Activated CD8-positive, alpha-beta T cell treated with anti-CD3 and anti-CD28 coated beads for 36 hours (primary cell): ENCODE results near the gene PIP5K1C. TPM values are rescaled to one million over a fixed set of nuclear protein-coding genes. Genes with fewer than 3 reads are reported as not detected.
A peak's percentile ranks its signal among the peaks of the same experiment; 100 is the strongest.
"Not testable (repeated sequence)": the region's sequence is repeated elsewhere in the genome, so short reads cannot be mapped to it uniquely, and the experiment has no call there.

Experiments used
- ATAC-seq: fragments of 200-7000 bp; cut with Tn5 transposase; one replicate; pipeline ENCODE4 v1.10.0; 2021; ENCODE audit warnings: mild to moderate bottlenecking, moderate library complexity
- CTCF ChIA-PET: fragments of 350-600 bp; sonication (Branson Sonifier 250); formaldehyde crosslinking; loops from one replicate; lab custom pipeline; 2021; ENCODE audit warnings: antibody characterized with exemption; lab: Charles Lee
- POLR2A ChIA-PET: fragments of 350-600 bp; sonication (Branson Sonifier 250); formaldehyde crosslinking; loops from one replicate; lab custom pipeline; 2021; ENCODE audit warnings: antibody characterized with exemption; lab: Charles Lee
- DNase-seq: peaks from one replicate; pipeline ENCODE4 v3.0.0-alpha.2; 2020
- H3K27ac Mint-ChIP-seq: one replicate; pipeline ENCODE4 v1.8.0; 2021; ENCODE audit warnings: mild to moderate bottlenecking, mixed read lengths
- H3K27me3 Mint-ChIP-seq: one replicate; pipeline ENCODE4 v1.8.0; 2021; ENCODE audit warnings: mixed read lengths
- H3K36me3 Mint-ChIP-seq: one replicate; pipeline ENCODE4 v1.8.0; 2021; ENCODE audit warnings: low read depth, mixed read lengths
- H3K4me1 Mint-ChIP-seq: one replicate; pipeline ENCODE4 v1.8.0; 2021; ENCODE audit warnings: low read depth, mixed read lengths
- H3K4me3 Mint-ChIP-seq: one replicate; pipeline ENCODE4 v1.8.0; 2021; ENCODE audit warnings: mild to moderate bottlenecking, moderate library complexity, mixed read lengths
- H3K9me3 Mint-ChIP-seq: one replicate; pipeline ENCODE4 v1.8.0; 2021; ENCODE audit warnings: mixed read lengths
- intact Hi-C: fragments of 100-400 bp; cut with micrococcal nuclease; formaldehyde crosslinking; loops from one replicate; pipeline ENCODE4 v1.10.0; 2022
- total RNA-seq, 2 experiments: library from RNA; stranded (reverse); gene quantifications; one replicate each; pipeline ENCODE4 v1.2.3, GENCODE V29; 2021
- TF ChIP-seq, protein P1 (sequence below): fragments of 200-600 bp; IDR thresholded peaks from one replicate; pipeline ENCODE4 v1.8.0; 2022; ENCODE audit warnings: antibody characterized with exemption, mild to moderate bottlenecking

The PIP5K1C gene
- total RNA-seq, 2 experiments from 2014 or later: 20.4 to 22.2 TPM

DNA sequence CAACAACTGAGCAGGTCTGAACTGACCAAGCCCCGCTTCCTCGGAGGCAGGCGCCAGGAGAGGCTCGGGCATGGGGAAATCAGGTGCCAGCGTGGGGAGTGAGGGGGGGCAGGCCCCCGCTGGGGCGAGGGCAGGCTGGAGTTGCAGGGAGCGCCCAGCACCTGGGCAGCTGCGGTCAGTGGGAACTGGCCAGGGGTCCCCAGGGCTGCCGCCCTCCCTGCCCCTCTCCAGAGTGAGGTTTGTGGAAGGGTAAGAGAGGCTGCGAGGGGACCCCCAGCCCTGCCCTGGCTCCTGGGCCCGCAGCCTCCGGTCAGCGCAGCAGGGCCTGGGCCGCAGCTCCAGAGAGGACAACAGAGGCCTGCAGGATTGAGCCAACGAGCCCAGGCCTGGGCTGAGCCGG is 32.5 kb downstream of the PIP5K1C start:
- Mint-ChIP-seq H3K4me3 (no peak overlapping the region), H3K9me3 (no peaks in the 10 kb centered on the region), H3K4me1 (peaks cover 39% of the 10 kb centered on the region), H3K36me3 (peaks cover 11% of the 10 kb centered on the region), H3K27ac (no peak overlapping the region), H3K27me3 (no peaks in the 10 kb centered on the region)
- TF ChIP-seq, protein P1, sequence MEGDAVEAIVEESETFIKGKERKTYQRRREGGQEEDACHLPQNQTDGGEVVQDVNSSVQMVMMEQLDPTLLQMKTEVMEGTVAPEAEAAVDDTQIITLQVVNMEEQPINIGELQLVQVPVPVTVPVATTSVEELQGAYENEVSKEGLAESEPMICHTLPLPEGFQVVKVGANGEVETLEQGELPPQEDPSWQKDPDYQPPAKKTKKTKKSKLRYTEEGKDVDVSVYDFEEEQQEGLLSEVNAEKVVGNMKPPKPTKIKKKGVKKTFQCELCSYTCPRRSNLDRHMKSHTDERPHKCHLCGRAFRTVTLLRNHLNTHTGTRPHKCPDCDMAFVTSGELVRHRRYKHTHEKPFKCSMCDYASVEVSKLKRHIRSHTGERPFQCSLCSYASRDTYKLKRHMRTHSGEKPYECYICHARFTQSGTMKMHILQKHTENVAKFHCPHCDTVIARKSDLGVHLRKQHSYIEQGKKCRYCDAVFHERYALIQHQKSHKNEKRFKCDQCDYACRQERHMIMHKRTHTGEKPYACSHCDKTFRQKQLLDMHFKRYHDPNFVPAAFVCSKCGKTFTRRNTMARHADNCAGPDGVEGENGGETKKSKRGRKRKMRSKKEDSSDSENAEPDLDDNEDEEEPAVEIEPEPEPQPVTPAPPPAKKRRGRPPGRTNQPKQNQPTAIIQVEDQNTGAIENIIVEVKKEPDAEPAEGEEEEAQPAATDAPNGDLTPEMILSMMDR: no peak
- DNase-seq (no peak), ATAC-seq (no peak)
- CTCF ChIA-PET: interaction anchor here (0.9 to 3.3 kb wide), 2 partner anchors 31 to 148 kb away, joined by 5 to 32 read pairs; partner anchors contain the start of gene PIP5K1C
- intact Hi-C loops: loop anchor here (2.0 kb wide), 1 partner anchor 37 kb away; no protein-coding TSS in a partner anchor
- POLR2A ChIA-PET: interaction anchor here (0.6 kb wide), 1 partner anchor 57 kb away, joined by 4 read pairs; no protein-coding TSS in a partner anchor

DNA sequence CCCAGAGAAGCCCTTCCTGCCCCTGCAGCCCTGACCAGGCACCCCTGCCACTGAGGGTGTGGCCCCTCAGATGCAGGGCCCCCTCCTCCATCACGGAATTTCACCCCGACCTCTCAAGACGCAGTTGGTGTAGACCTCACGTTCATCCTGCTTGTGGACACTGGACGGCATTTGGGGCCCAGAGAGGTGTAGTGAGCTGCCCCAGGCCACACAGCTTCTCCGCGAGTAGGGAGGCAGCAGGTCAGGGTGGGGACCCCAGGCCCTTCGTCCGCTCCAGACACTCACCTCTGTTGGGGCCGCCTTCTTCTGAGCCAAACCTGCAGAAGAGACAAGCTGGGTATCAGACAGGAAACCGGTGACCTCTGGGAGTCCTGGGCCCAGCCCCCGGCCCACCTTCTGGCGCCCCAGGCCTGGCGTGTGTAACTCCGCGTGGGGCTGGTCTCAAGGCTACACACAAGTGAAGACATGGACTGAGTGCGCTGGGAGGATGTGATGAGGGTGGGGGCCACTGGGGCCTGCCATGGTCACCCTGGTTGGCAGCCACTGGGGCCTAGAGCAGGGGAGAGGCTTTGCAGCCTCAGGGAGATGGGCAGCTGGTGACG is 33.1 kb downstream of the PIP5K1C start:
- Mint-ChIP-seq H3K4me1 (peaks cover 35% of the 10 kb centered on the region), H3K27me3 (no peaks in the 10 kb centered on the region), H3K9me3 (no peaks in the 10 kb centered on the region), H3K4me3 (no peak overlapping the region), H3K36me3 (peaks cover 11% of the 10 kb centered on the region), H3K27ac (no peak overlapping the region)
- TF ChIP-seq, protein P1: no peak
- ATAC-seq (no peak), DNase-seq (no peak)
- CTCF ChIA-PET: interaction anchor here (0.9 to 3.3 kb wide), 5 partner anchors 21 to 148 kb away, joined by 3 to 32 read pairs (median 6); partner anchors contain the start of gene PIP5K1C
- POLR2A ChIA-PET: interaction anchor here (0.6 to 1.6 kb wide), 3 partner anchors 33 to 58 kb away, joined by 3 to 4 read pairs (median 4); partner anchors contain the start of genes CACTIN and PIP5K1C
- intact Hi-C loops: loop anchor here (2.0 kb wide), 1 partner anchor 38 kb away; no protein-coding TSS in a partner anchor

DNA sequence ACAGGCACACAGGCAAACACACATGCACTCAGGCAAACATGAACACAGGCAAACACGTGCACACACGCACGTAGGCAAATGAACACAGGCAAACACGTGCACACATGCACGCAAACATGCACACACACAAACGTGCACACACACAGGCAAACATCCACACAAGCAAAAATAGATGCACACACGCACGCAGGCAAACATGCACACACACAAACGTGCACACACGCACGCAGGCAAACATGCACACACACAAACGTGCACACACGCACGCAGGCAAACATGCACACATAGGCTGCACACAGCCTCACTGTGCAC is 33.8 kb downstream of the PIP5K1C start:
- H3K4me3 Mint-ChIP-seq, H3K27me3 Mint-ChIP-seq, DNase-seq, H3K9me3 Mint-ChIP-seq, H3K27ac Mint-ChIP-seq, ATAC-seq: not testable (repeated sequence)
- intact Hi-C loops: loop anchor here (2.0 kb wide), 1 partner anchor 38 kb away; no protein-coding TSS in a partner anchor
- H3K4me1 Mint-ChIP-seq: peaks cover 30% of the 10 kb centered on the region
- POLR2A ChIA-PET: interaction anchor here (0.8 to 1.6 kb wide), 3 partner anchors 33 to 48 kb away, joined by 3 to 4 read pairs (median 3); partner anchors contain the start of genes CACTIN and PIP5K1C
- H3K36me3 Mint-ChIP-seq: peaks cover 12% of the 10 kb centered on the region
- CTCF ChIA-PET: interaction anchor here (0.7 to 3.3 kb wide), 11 partner anchors 8 to 59 kb away, joined by 3 to 32 read pairs (median 4); partner anchors contain the start of gene PIP5K1C

DNA sequence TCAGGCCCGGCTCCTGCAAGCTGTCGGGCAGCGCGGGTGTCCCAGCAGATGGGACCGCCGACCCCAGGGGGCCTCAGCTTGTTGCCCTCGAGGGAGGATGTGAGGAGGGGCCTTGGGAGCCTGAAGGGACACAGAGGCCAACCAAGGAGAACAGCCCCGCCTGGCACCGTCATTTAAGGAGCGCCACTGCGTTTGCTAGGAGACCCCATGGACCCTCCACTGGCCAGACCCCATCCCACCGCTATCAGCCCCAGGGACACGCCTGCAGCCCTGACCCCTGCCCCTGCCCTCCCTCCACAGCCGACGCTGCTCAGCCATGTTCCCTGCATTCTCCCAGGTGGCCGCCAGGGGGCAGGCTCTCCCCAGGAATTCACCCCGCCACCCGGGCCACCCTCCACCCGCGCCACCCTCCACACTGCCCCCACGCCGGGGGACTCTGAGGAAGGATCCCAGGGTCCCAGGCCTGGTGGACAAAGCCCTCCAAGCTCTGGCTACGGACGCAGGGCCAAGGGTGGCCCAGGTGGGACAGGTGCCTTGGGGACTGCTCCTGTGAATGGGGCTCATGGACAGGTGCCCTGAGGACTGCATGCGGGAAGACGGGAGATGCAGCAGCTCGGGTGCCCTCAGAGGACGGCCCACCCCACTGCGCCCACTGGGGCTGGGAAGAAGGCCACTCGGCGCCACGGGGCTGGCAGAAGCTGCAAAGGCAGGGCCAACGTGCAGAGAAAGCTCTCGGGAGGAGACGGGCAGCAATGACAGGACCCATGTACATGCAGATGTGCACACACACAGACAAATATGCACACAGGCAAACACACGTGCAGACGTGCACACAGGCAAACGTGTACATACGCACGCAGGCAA is 34.4 kb downstream of the PIP5K1C start:
- no peaks in the 10 kb centered on the region for H3K9me3 Mint-ChIP-seq
- intact Hi-C loops: loop anchor here (2.0 kb wide), 1 partner anchor 39 kb away; no protein-coding TSS in a partner anchor
- H3K27me3 Mint-ChIP-seq: no peaks in the 10 kb centered on the region
- CTCF ChIA-PET: interaction anchor here (0.6 to 3.3 kb wide), 14 partner anchors 8 to 58 kb away, joined by 3 to 32 read pairs (median 4); partner anchors contain the start of gene PIP5K1C
- peak; percentile 87 for ATAC-seq
- peaks cover 25% of the 10 kb centered on the region for H3K4me1 Mint-ChIP-seq
- POLR2A ChIA-PET: interaction anchor here (0.8 to 1.6 kb wide), 3 partner anchors 34 to 48 kb away, joined by 3 to 4 read pairs (median 3); partner anchors contain the start of genes CACTIN and PIP5K1C
- H3K27ac Mint-ChIP-seq: no peak overlapping the region
- TF ChIP-seq, protein P1: peak; percentile 87
- H3K36me3 Mint-ChIP-seq: peaks cover 17% of the 10 kb centered on the region
- DNase-seq: peak; percentile 80
- H3K4me3 Mint-ChIP-seq: no peak overlapping the region
